CD4-positive, alpha-beta T cell treated with Interleukin-17A for 4 hours (primary cell): ENCODE results near the gene ZCCHC24.

Experiments used
- DNase-seq: peaks from one replicate; pipeline ENCODE4 v3.0.0-alpha.2; 2020; ENCODE audit warnings: mixed read lengths

Gene ZCCHC24

GRCh38 chr10:79445161-79445976 is at the start of gene ZCCHC24:
Gene ZCCHC24 (minus strand): TSS chr10:79445624. CDS start chr10:79445440, 184 bp downstream.
- DNase-seq, result peak; percentile 96

GRCh38 chr10:79493806-79494205 is 48.4 kb upstream of the ZCCHC24 start:
- no peak for DNase-seq

GRCh38 chr10:79492839-79493238 is 47.4 kb upstream of the ZCCHC24 start:
- no peak for DNase-seq

GRCh38 chr10:79492256-79492655 is 46.8 kb upstream of the ZCCHC24 start:
- DNase-seq, result no peak

GRCh38 chr10:79491143-79491835 is 45.9 kb upstream of the ZCCHC24 start:
- no peak for DNase-seq

- DNase-seq, result no peak
Observed at GRCh38 chr10:79490400-79491142, 45.1 kb upstream of the ZCCHC24 start.

- no peak for DNase-seq
Observed at GRCh38 chr10:79488870-79489269, 43.4 kb upstream of the ZCCHC24 start.

GRCh38 chr10:79488336-79488735 is 42.9 kb upstream of the ZCCHC24 start:
- DNase-seq, result no peak

GRCh38 chr10:79487296-79488194 is 42.1 kb upstream of the ZCCHC24 start:
- DNase-seq, result peak; percentile 20

- DNase-seq, result no peak
Observed at GRCh38 chr10:79484476-79484875, 39.1 kb upstream of the ZCCHC24 start.

- no peak for DNase-seq
Observed at GRCh38 chr10:79483948-79484347, 38.5 kb upstream of the ZCCHC24 start.

- no peak for DNase-seq
Observed at GRCh38 chr10:79483299-79483698, 37.9 kb upstream of the ZCCHC24 start.

GRCh38 chr10:79482741-79483140 is 37.3 kb upstream of the ZCCHC24 start:
- no peak for DNase-seq

- no peak for DNase-seq
Observed at GRCh38 chr10:79482304-79482703, 36.9 kb upstream of the ZCCHC24 start.

GRCh38 chr10:79479283-79479909 is 34.0 kb upstream of the ZCCHC24 start:
- DNase-seq, result no peak

GRCh38 chr10:79477456-79477855 is 32.0 kb upstream of the ZCCHC24 start:
- DNase-seq, result no peak

GRCh38 chr10:79476645-79477044 is 31.2 kb upstream of the ZCCHC24 start:
- no peak for DNase-seq

- no peak for DNase-seq
Observed at GRCh38 chr10:79475877-79476276, 30.5 kb upstream of the ZCCHC24 start.

GRCh38 chr10:79475119-79475653 is 29.8 kb upstream of the ZCCHC24 start:
- DNase-seq, result no peak

GRCh38 chr10:79473496-79474095 is 28.2 kb upstream of the ZCCHC24 start:
- DNase-seq, result no peak

GRCh38 chr10:79472951-79473350 is 27.5 kb upstream of the ZCCHC24 start:
- no peak for DNase-seq
